Lower leg skin (tissue), 4 donors: ENCODE measurements around the gene CDH22. TPM values are rescaled to one million over a fixed set of nuclear protein-coding genes. Genes with fewer than 3 reads are reported as not detected.

Experiments used
- DNase-seq, 2 donors: peaks; one replicate each; pipeline ENCODE4 v3.0.0-alpha.2; 2019; ENCODE audit warnings: low spot score in 2 of 2
- H3K4me3 ChIP-seq: fragments of 200-600 bp; sonication (generic); 2 replicates; pipeline ENCODE4 v1.5.1; 2017; ENCODE audit warnings: mild to moderate bottlenecking, low read depth; ENCODE audit not compliant: poor library complexity, severe bottlenecking
- POLR2A ChIP-seq, 2 donors: fragments of 450-650 bp; IDR thresholded peaks; one replicate each; pipeline ENCODE4 v1.6.1; 2016 to 2017; ENCODE audit warnings: antibody characterized with exemption in 2 of 2, mild to moderate bottlenecking in 1 of 2, moderate library complexity in 1 of 2
- WGBS, 2 donors: methylation state at CpG; one replicate each; pipeline ENCODE4 v1.1.5; 2018; 5-methylcytosine and 5-hydroxymethylcytosine counted together
- intact Hi-C: fragments of 100-400 bp; cut with DNase I; formaldehyde crosslinking; loops from one replicate; pipeline ENCODE4 v1.15.0; 2023; ENCODE audit warnings: low total_unique reads
- total RNA-seq, 4 donors: library from RNA; depleted of rRNA; stranded (reverse); fragments of >200 nt; gene quantifications; one replicate each; pipeline ENCODE4 v1.1.0, GENCODE V29; 2016
- TF ChIP-seq, protein P1 (sequence below), 3 donors: fragments of 450-650 bp; IDR thresholded peaks; one replicate each; pipeline ENCODE4 v1.5.1; 2016; ENCODE audit warnings: antibody characterized with exemption in 3 of 3, mild to moderate bottlenecking in 3 of 3, moderate library complexity in 2 of 3

Gene CDH22
- total RNA-seq, 4 donors from 2014 or later, result 1.6 to 3.0 (median 2.0) TPM

DNA sequence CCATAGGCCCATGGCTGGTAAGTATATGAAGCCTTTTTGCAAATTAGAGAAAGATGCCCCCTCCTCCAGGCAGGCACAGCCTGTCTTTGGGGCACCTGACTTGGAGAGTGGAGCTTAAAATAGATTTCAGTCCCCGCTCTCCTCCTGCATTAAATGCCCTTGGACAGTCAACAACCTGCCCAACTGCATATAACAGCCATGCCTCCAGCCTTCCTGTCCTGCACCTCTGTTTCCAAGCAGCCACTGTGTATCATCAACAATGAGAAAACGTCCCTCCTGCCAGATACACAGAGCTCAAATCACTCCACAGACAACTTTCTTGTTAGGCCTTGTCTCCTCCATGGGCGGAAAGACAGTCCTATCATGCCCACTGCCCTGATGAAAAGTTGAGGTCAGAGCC lies 3.4 kb downstream of the CDH22 start:
- H3K4me3 ChIP-seq, result no peak overlapping the region
- DNase-seq, result no peak
- intact Hi-C loops, result no loop called here
- WGBS, 2 donors, result 45 to 72% methylated on average over 3 of the region's 3 CpGs
- TF ChIP-seq, protein P1, sequence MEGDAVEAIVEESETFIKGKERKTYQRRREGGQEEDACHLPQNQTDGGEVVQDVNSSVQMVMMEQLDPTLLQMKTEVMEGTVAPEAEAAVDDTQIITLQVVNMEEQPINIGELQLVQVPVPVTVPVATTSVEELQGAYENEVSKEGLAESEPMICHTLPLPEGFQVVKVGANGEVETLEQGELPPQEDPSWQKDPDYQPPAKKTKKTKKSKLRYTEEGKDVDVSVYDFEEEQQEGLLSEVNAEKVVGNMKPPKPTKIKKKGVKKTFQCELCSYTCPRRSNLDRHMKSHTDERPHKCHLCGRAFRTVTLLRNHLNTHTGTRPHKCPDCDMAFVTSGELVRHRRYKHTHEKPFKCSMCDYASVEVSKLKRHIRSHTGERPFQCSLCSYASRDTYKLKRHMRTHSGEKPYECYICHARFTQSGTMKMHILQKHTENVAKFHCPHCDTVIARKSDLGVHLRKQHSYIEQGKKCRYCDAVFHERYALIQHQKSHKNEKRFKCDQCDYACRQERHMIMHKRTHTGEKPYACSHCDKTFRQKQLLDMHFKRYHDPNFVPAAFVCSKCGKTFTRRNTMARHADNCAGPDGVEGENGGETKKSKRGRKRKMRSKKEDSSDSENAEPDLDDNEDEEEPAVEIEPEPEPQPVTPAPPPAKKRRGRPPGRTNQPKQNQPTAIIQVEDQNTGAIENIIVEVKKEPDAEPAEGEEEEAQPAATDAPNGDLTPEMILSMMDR (IDR thresholded peaks at IDR 0.05), result no peak
- no peak for TF ChIP-seq POLR2A (IDR thresholded peaks at IDR 0.05)

DNA sequence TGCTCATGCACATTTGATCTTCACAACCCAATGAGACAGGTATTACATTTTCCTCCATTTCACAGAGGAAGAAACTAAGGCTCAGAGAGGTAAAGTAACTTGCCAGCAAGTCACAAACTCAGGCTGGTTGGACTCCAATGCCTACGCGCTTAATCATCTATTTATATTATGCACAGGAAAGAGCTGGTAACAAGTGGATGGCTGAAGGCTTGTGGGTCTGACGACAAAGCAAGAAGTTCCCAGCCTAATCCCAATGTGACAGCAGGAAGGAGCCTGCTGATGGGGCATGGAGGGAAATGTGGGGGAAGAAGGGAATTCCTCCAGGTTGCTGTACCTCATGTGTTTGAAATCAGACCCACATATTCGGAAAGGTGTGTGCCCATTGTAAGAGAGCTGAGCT lies 3.9 kb downstream of the CDH22 start:
- intact Hi-C loops, result no loop called here

DNA sequence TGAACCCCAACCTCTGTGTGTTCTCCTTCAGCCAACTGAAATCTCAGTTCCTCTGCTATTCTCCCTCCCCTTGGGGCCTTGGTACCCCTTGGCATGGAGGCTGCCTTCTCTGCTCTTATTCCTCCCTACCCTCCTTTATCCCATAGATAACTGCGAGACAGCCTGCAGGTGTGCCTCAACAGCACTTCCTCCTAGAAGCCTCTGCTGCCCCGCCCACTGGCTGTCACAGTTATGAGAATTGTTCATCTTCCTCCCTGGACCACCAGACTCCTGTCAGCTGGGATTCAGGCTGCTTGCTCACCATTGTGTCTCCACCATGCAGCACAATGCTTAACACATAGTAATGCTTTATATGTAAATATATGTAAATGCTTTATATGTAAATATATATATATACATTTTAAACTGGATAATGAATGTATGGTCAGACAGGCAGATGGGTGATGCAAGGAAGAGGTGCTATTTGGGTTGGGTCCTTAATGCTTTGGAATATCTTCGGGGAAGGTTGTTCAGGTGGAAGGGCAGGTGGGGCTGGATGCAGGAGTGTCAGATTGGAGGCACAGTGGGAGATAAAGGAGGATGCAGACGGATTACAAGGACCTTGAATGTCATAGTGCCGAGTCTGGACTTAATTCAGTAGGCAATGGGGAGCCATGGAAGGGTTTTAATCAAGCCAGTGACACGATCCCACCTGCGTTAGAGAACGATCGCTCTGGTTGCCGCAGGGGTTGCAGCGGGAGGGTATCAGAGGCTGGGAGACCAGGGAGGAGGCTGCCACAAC lies 4.9 kb downstream of the CDH22 start:
- no peak for TF ChIP-seq POLR2A (IDR thresholded peaks at IDR 0.05)
- TF ChIP-seq, protein P1 (IDR thresholded peaks at IDR 0.05), result no peak
- no peak overlapping the region for H3K4me3 ChIP-seq
- no peak for DNase-seq
- 72% methylated on average over 11 of the region's 11 CpGs for WGBS, 2 donors
- intact Hi-C loops, result no loop called here

More for the DNA sequence above, 3.9 kb downstream of the CDH22 start:
- TF ChIP-seq POLR2A (IDR thresholded peaks at IDR 0.05), result no peak
- TF ChIP-seq, protein P1 (IDR thresholded peaks at IDR 0.05), result no peak
- no peak for DNase-seq
- no peak overlapping the region for H3K4me3 ChIP-seq
- whole genome bisulfite sequencing, 2 donors, result 61 to 77% methylated on average over 4 of the region's 4 CpGs

DNA sequence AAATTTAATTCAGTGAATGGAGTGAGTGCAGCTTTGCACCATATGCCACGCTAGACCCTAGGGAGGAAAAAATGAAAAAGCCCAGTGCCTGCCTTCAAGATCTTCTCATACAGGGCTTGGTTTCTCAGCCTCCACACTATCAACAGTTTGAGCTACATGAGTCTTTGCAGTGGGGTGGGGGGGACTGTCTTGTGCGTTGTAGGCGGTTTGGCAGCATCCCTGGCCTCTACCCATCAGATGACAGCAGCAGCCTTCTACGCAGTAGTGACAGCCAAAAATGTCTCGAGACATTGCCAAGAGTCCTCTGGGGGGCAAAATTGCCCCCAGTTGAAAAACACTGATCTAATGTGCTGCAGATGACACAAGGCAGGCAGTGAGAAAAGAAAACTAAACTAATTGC lies 6.2 kb downstream of the CDH22 start:
- no peak overlapping the region for H3K4me3 ChIP-seq
- no peak for TF ChIP-seq POLR2A (IDR thresholded peaks at IDR 0.05)
- TF ChIP-seq, protein P1 (IDR thresholded peaks at IDR 0.05), result no peak
- 70% methylated on average over 5 of the region's 5 CpGs for WGBS, 2 donors
- intact Hi-C loops, result no loop called here
- DNase-seq, result no peak

DNA sequence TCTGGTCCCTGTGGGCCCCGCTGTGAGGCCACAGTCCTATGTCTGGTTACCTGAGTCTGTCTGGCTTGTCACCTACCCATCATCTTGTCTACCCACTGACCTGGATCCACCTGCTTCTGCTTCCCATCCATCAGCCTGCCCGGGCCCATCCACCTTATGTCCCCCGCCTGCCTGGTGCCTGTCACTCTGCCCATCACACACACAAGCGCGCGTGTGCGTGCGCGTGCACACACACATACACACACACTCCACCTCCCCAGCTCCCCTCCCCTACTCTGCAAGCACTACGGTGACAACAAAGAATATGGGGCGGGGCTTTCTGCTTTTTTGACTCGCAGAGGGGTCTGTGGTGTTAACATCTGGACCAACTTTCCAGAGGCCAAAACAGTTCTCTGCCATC lies 8.0 kb downstream of the CDH22 start:
- DNase-seq, result no peak
- no peak overlapping the region for H3K4me3 ChIP-seq
- 85 to 86% methylated on average over 12 of the region's 12 CpGs for WGBS, 2 donors
- no peak for TF ChIP-seq POLR2A (IDR thresholded peaks at IDR 0.05)
- TF ChIP-seq, protein P1 (IDR thresholded peaks at IDR 0.05), result no peak
- intact Hi-C loops, result no loop called here

DNA sequence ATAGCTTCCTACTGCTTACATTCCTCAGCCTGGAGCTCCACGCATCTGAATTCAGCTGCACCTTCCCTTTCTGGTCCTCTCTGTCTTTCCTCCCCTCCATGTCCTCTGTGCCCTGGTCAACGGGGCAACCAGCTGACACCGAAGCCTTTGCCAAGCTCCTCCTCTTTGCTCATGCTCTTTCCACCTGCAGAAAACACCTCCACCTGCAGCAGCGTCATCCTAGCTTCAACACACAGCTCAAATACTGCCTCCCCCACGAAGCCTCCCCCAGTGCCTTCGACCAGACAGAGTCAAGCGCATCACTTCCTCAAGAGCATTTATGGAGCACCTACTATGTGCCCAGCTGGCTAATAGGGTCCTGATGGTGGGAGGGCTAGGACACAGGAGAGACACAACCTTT lies 9.2 kb downstream of the CDH22 start:
- H3K4me3 ChIP-seq, result no peak overlapping the region
- intact Hi-C loops, result no loop called here
- TF ChIP-seq POLR2A (IDR thresholded peaks at IDR 0.05), result no peak
- TF ChIP-seq, protein P1 (IDR thresholded peaks at IDR 0.05), result no peak
- no peak for DNase-seq
- WGBS, 2 donors, result 62 to 67% methylated on average over 7 of the region's 7 CpGs
